Omental fat pad (tissue), 4 donors: ENCODE data around the gene SEMA4G. TPM values are rescaled to one million over a fixed set of nuclear protein-coding genes. Genes with fewer than 3 reads are reported as not detected.

Experiments
- ATAC-seq: fragments of 150-250 bp; one replicate; pipeline ENCODE4 v1.9.1; 2016; ENCODE audit warnings: mild to moderate bottlenecking, moderate library complexity; ENCODE audit not compliant: low FRiP score
- DNase-seq: peaks from one replicate; pipeline ENCODE4 v3.0.0-alpha.2; 2019; ENCODE audit warnings: low spot score
- total RNA-seq, 4 donors: library from RNA; depleted of rRNA; stranded (reverse); fragments of >200 nt; gene quantifications; one replicate each; pipeline ENCODE4 v1.1.0, GENCODE V29; 2016
- TF ChIP-seq, protein P1 (sequence below), 3 donors: fragments of 450-650 bp; IDR thresholded peaks; one replicate each; pipeline ENCODE4 v1.5.1; 2016 to 2017; ENCODE audit warnings: antibody characterized with exemption in 3 of 3, mild to moderate bottlenecking in 3 of 3, moderate library complexity in 2 of 3

Gene SEMA4G
- total RNA-seq, 4 donors from 2014 or later = 0.47 to 1.4 (median 1.1) TPM

- DNase-seq = peak; percentile 2
- ATAC-seq = no peak
- TF ChIP-seq, protein P1, sequence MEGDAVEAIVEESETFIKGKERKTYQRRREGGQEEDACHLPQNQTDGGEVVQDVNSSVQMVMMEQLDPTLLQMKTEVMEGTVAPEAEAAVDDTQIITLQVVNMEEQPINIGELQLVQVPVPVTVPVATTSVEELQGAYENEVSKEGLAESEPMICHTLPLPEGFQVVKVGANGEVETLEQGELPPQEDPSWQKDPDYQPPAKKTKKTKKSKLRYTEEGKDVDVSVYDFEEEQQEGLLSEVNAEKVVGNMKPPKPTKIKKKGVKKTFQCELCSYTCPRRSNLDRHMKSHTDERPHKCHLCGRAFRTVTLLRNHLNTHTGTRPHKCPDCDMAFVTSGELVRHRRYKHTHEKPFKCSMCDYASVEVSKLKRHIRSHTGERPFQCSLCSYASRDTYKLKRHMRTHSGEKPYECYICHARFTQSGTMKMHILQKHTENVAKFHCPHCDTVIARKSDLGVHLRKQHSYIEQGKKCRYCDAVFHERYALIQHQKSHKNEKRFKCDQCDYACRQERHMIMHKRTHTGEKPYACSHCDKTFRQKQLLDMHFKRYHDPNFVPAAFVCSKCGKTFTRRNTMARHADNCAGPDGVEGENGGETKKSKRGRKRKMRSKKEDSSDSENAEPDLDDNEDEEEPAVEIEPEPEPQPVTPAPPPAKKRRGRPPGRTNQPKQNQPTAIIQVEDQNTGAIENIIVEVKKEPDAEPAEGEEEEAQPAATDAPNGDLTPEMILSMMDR (IDR thresholded peaks at IDR 0.05) = no peak
Measured at GRCh38 chr10:100978121-100978900, 9.0 kb downstream of the SEMA4G start.

GRCh38 chr10:100978901-100979195, 9.5 kb downstream of the SEMA4G start:
- no peak for ATAC-seq
- DNase-seq = no peak
- TF ChIP-seq, protein P1 (IDR thresholded peaks at IDR 0.05) = no peak

GRCh38 chr10:100979791-100980272, 10.5 kb downstream of the SEMA4G start:
- TF ChIP-seq, protein P1 (IDR thresholded peaks at IDR 0.05) = no peak
- no peak for ATAC-seq
- no peak for DNase-seq

DNA sequence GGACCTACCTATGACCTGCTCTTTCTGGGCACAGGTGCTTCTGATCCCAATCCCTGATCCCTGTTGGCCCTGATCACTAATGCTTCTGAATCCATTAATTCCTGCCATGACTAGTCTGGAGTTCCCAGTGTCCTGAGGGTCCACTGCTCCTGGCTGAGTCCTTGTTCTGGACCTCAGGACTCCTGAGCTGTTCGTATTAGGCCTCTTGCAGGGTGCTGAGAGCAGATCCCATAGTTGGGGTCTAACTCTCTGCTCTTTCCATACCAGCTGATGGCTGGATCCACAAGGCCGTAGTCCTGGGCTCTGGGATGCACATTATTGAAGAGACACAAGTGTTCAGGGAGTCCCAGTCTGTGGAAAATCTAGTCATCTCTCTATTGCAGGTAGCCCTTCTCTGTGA, 11.0 kb downstream of the SEMA4G start:
- ATAC-seq (no peak), DNase-seq (no peak)
- TF ChIP-seq, protein P1 (IDR thresholded peaks at IDR 0.05) = no peak

DNA sequence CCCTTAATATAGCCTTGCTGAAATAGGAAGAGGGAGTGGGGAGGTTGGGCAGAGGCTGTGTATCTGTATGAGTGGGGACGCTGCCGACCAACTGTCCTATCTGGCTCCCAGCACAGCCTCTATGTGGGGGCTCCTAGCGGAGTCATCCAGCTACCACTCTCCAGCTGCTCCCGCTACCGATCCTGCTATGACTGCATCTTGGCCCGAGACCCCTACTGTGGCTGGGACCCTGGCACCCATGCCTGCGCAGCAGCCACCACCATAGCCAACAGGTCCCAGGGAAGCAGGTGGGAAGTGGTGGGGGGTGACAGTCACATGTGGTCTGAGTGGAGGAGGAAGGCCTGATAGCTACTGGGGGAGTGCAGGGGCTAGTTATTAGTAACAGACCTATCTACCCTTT, 11.4 kb downstream of the SEMA4G start:
- TF ChIP-seq, protein P1 (IDR thresholded peaks at IDR 0.05) = no peak
- no peak for ATAC-seq
- DNase-seq = no peak

GRCh38 chr10:100981178-100981772, 12.0 kb downstream of the SEMA4G start:
- TF ChIP-seq, protein P1 (IDR thresholded peaks at IDR 0.05) = no peak
- ATAC-seq (no peak), DNase-seq (no peak)
